Fibroblast of skin of left biceps (primary cell): Measurements from ENCODE around the gene EFCAB12.

Experiments
- DNase-seq, 2 experiments: peaks; one replicate each; pipeline ENCODE4 v3.0.0-alpha.2; 2013; ENCODE audit warnings: low read depth in 2 of 2

The EFCAB12 gene

DNA sequence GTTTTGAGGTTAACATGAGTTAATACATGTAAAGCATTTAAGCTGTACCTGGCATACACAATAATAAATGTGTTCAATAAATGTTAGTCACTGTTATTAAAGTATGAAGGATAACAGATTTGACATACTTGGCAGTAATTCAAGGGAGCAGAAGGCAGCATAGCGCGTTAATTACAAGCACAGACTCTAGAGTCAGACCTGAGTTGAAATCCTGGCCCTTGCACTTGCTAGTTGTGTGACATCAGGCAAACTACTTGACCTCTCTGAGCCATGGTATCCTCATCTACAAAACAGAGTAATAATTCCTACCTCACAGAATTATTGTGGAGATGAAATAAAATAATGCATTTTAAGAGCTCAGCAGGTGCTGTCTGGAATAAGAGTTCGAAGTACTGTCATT, 17.0 kb upstream of the EFCAB12 start:
- DNase-seq, result no peak

GRCh38 chr3:129442947-129443346, 14.5 kb upstream of the EFCAB12 start:
- no peak for DNase-seq

GRCh38 chr3:129442486-129442885, 14.1 kb upstream of the EFCAB12 start:
- no peak for DNase-seq

DNA sequence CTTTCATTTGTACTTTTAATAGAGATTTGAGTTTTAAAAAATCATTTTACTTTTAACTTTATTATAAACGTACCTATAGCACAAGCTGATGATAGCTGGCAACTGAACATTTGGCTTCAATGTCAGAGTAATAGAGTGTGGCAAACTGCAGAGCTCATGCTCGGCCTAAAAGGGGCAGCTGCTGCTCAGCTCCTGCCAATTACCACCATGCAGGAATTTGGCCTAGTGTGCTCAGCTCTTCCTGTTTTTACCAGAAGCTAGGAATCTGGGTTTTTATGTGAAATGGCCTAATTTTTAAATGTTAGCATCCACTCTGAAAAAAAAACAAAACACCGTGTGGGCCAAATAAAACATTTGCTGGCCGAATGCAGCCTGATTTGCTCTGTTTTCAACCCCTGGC, 13.3 kb upstream of the EFCAB12 start:
- peak in 1 of 2 experiments; percentile 9 for DNase-seq

- DNase-seq, result no peak
Observed at GRCh38 chr3:129441215-129441614, 12.8 kb upstream of the EFCAB12 start.

- no peak for DNase-seq
Observed at GRCh38 chr3:129440618-129441190, 12.3 kb upstream of the EFCAB12 start.

DNA sequence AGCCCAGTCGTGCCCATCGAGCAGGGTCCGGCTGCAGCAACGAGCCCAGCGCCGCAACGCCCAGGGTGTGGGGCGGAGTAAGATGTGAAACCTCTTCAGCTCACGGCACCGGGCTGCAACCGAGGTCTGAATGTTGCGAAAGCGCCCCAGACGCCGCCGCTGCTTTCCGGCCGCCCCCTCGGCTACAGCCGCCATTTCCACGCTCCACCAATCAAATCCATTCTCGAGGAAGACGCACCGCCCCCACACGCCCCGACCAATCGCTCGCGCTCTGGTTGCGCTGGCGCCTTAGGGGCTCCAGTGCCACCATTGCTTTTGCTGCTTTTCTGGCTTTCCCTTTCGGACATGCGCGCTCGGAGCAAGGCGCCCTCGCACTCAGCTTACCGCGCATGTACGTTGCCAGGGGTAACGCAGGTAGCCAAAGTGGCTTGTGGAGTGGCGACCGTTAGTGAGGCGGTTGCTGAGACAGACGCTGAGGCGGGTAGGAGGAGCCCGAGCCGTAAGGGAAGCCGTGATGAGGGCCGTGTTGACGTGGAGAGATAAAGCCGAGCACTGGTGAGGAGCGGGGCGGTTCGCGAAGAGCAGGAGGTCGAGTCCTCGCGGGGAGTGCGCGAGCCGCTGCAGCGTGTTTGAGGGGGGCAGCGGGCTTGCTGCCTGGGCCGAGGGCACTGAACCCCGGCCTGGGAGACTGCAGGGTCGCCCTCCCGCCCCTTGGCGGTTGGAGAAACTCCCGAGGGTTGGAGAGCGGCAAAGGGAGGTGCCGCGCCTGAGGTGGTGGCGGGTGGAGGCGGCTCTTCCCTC, 11.6 kb upstream of the EFCAB12 start, which contains the start of the genes IFT122 and MBD4:
Gene IFT122, plus strand, starts transcription at position 408 of the 801 bp plus-strand sequence. Its CDS starts 107 bp downstream, at position 515.
Gene MBD4, minus strand, starts transcription at position 132 of the 801 bp plus-strand sequence. Its CDS starts 115 bp downstream, at position 17.
- DNase-seq, result peak; percentile 98 to 99

GRCh38 chr3:129439226-129439816, 10.9 kb upstream of the EFCAB12 start:
- no peak for DNase-seq

GRCh38 chr3:129435367-129435766, 6.9 kb upstream of the EFCAB12 start:
- no peak for DNase-seq

DNA sequence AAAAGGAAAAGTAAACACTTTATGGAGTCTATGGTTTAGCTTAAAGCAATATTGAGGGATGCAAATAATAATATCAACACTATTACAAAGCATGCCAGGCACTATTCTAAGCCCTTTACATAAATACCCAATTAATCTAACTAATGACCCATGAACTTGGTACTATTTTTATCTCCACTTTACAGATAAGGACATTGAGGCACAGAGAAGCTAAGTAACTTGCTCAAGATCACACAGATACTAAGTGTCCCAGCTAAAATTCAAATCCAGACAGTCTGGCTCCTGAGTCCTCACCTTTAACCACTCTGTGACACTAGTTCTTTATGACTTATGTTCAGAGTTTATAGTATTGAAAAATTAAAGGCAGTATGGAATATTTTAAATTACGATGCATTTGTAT, 5.7 kb upstream of the EFCAB12 start:
- no peak for DNase-seq

DNA sequence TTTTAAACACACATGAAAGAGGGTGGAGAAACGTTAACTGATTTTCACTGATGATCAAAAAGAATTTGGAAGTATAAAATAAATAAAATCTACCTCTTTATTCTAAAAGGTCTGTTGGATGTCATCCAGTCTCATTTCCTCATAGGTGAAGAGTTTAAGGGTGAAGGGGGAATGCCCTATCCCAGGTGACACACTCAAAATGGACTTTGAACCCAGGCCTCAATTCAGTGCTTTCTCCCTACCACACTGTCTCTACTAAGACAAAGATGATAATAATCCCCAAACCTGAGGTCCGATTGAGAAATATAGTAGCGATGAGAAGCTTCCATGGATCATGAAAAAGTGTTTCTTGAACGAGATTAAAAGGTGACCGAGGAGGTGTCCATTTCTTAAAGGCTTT, 5.1 kb upstream of the EFCAB12 start:
- DNase-seq, result no peak

DNA sequence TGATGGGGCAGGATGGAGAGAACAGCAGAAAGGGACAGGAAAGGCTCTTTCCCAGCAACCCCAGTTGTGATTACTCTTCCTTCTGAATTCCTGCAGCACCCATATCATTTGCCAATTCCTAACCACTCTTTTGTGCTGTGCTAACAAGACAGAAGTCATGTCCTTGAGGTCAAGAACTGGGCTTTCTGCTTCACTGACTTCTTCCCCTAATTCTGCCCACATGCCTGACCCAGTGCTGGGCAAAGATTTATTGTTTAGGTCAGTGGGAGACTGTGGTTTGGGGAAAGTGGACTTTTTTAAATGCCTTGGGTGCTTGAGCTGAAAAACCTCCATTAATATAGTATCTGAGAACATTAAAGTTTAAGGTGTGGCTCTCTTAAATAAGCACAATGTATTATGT, 4.2 kb upstream of the EFCAB12 start:
- no peak for DNase-seq

DNA sequence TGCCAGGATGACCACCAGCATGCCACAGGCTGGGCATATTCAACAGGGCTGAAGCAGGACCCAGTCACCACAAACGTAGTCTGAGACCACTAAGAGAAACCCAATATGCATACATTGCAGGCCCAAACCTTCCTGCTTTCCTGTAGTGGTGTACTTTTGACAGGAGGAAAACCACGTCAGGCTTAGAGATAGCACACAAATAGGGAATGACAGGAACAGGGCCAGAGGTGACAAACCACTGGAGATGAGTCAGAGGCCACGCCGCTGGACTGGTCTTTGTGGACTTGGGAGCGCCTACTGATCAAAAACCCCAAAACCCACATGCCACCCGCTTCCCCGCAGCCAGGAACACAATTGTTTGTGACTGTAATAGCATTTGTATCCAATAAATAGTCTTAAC, 3.6 kb upstream of the EFCAB12 start:
- DNase-seq, result no peak

- DNase-seq, result no peak
Observed at GRCh38 chr3:129429602-129430001, 1.2 kb upstream of the EFCAB12 start.

DNA sequence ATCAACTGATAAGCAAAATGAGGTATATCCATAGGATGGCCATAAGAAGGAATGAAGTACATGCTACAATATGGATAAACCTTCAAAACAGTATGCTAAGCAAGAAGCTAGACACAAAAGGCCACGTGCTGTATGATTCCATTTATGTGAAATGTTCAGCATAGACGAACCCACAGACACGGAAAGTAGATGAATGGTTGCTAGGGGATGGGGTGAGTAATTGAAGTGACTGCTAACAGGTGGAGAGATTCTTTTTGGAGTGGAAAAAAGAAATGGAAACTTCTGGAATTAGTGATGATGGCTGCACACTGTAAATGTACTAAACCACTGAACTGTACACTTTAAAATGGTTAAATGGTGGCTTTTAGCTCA, 630 bp upstream of the EFCAB12 start:
- DNase-seq, result no peak

- DNase-seq, result no peak
Observed at GRCh38 chr3:129428007-129428375, 445 bp downstream of the EFCAB12 start.

DNA sequence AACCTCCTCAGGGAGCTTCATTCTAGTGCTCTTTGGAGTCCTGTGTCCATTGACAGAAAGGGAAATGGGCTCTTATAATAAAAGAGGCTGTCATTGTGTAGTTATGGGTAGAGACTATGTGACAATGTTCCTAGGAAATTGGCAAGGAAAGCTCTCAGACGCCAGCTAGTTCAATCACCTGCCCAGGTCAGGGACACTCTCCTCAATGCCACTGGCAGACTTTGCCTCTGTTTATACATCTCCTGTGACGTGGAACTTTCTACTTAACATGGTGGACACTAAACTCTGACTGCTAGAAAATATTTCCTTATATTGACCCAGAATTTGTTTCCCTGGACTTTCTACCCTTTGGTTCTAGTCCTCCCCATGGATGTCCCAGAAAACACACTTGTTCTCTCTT, 2.8 kb downstream of the EFCAB12 start:
- no peak for DNase-seq

DNA sequence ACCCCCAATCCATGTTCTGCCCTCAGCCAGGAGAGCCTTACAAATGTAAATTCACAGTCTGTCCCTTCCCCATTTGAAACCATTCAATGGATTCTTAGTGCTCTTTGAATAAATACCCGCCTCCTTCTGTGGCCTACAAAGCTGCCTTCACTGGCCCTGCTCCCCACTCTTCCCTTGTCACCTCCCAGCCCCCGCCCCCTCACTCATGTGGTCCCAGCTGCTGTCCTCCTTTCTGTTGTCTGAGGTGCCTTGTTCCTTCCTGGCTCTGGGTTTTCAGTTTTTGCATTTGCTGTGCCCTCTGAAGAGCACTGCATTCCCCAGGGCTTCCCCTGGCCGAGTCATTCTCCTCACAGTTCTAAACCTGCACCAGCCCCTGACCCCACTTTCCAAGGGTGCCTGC, 3.2 kb downstream of the EFCAB12 start:
- no peak for DNase-seq

GRCh38 chr3:129424185-129424841, 4.1 kb downstream of the EFCAB12 start:
- no peak for DNase-seq

- no peak for DNase-seq
Observed at GRCh38 chr3:129422897-129423296, 5.5 kb downstream of the EFCAB12 start.

- DNase-seq, result no peak
Observed at GRCh38 chr3:129421988-129422745, 6.3 kb downstream of the EFCAB12 start.
